LHCN-M2 (cell line): ENCODE measurements around the gene LCE2A. TPM values are rescaled to one million over a fixed set of nuclear protein-coding genes. Genes with fewer than 3 reads are reported as not detected.
"Not testable (repeated sequence)": the region's sequence is repeated elsewhere in the genome, so short reads cannot be mapped to it uniquely, and the experiment has no call there.

Experiments used
- DNase-seq: peaks from one replicate; pipeline ENCODE4 v3.0.0-alpha.2; 2012; ENCODE audit warnings: low read depth
- polyA plus RNA-seq: library from polyadenylated mRNA; unstranded; fragments of >200 nt; gene quantifications from one replicate; pipeline ENCODE4 v1.2.1, GENCODE V29; 2012; ENCODE audit warnings: missing spikeins
- total RNA-seq: library from RNA; depleted of rRNA; stranded (reverse); fragments of >200 nt; gene quantifications from 2 replicates; pipeline ENCODE4 v1.2.3, GENCODE V29; 2014; rRNA removed

LCE2A gene, protein sequence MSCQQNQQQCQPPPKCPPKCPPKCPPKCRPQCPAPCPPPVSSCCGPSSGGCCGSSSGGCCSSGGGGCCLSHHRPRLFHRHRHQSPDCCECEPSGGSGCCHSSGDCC
- not detected in 2 replicates for total RNA-seq
- polyA plus RNA-seq, result not detected

DNA sequence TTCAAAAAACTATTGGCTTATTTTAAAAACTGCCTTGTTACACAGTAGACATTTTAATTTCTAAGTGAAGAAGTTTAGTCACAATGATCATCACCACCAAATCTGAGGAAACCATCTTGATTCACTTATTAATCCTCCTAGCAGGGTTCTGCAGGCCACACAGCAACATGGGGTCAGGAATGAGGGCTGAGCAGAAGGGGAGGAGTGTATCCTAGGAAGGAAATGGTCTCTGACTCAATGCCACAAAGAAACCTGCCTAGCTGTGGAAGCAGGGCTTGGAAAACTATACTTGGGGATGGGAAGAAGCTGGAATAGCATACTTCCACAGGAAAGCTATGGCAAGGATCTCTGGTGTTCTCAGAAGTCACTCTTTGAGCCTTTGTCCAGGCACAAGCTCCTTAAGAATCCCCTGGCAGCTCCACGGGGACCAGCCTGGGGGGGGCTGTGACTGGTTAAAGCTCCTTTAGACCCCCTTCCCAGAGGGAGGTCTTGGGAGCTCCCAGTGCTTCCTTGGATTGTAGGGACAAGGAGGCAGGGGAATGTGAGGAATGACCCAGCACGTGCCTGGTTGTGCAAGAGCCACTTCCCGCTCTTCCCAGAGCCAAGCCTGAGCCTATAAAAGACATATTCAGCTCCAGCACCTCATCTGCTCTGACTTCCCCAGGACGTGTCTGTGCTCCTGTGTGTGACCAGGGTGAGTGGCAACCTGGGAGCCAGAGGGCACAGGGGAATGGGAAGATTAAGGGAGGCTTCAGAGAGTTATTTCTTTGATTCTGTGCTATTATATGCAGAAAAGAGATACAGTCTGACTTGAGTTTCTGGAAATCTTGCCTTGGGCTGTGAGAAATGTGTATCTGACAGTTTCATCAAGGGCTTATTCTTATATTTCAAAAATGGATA, at the start of gene LCE2A:
Gene LCE2A (plus strand): TSS at position 645 of the 900 bp plus-strand sequence. CDS start 557 bp downstream, outside the sequence.
- DNase-seq, result peak; percentile 5

DNA sequence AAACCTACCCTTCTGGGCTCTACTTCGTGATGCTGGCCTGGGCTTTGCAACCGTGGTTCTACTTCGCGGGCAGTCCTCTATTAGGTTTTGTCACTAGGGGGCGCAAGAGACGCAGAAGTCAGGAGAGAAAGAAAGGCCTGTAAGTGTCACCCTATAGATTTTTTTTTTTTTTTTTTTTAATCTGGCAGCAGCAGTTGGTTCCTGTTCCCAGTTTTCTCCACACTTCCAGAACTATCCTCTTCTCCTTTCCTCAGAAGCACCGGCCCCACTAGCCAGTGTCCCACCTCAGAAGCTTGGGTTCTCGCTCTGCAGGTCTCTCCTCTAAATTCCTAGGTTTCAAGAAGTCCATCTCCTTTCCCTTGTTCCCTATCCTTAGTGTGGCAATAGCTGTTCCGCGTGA, 44.0 kb upstream of the LCE2A start:
- peak; percentile 47 for DNase-seq

DNA sequence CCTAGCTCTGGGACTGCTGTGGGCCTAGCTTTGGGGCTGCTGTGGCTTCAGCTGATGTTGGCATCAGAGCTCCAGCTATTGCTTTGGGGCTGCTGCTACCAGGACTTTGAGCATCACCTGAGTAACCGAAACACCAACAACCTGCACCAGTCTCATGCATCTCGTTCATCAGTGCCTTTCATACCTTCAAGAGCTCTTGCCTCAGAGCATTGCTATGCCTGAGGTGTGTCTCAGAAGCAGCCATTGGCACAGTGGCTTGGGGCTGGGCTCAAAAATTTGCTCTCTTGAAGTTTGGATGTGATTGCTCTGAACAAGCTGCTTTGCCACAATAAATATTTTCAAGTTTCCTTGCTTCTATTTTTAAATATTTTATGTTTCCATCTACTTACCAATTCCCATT, 41.7 kb upstream of the LCE2A start:
- DNase-seq, result no peak

DNA sequence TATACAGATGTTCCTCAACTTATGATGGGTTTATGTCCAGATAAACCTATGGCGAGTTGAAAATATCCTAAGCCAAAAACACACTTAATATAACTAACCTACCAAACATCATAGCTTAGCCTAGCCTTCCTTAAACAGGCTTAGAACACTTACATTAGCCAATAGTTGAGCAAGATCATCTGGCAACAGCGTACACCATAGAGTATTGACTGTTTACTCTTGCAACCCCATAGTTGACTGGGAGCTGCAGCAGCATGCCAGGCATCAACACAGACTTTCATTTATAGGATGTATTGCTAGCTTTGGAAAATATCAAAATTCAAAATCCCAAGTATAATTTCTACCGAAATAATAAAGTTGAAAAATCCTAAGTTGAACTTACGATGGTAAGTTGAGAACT, 40.5 kb upstream of the LCE2A start:
- DNase-seq, result no peak

DNA sequence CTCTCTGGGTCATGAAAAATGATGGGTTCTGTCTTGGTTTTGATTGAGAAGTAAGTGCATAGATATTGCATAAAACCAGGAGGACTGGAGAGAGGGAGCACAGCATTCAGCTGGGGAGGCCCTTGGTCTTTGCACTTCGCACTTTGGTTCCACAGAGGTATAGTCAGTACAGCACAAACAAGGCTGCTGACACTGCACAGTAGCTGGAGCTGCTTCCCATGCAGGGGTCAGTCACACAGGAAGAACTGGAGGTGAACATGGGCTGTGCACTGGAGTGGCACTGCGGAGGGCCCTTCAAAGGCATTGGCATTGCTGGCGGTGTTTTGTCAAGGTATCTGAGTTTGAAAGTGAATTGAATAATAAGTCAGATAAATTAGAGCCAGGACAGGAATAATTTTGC, 39.5 kb upstream of the LCE2A start:
- DNase-seq, result no peak

DNA sequence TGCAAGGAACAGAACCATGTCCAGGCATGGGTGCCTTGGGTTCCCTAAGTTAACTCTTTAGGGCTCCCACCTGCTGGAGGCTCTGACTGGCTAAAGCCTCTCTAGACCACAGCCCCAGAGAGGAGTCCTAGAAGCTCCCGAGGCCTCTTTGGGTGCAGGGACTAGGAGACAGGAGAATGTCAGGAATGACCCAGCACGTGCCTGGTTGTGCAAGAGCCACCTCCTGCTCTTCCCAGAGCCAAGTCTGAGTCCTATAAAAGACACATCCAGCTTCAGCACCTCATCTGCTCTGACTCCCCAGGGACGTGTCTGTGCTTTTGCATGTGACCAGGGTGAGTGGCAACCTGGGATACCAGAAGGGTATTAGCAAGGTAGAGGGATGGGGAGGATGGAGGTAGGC, 35.0 kb upstream of the LCE2A start, which contains the start of gene LCE2D:
Gene LCE2D (plus strand): TSS at position 283 of the 400 bp plus-strand sequence. CDS start 726 bp downstream, outside the sequence.
- no peak for DNase-seq

DNA sequence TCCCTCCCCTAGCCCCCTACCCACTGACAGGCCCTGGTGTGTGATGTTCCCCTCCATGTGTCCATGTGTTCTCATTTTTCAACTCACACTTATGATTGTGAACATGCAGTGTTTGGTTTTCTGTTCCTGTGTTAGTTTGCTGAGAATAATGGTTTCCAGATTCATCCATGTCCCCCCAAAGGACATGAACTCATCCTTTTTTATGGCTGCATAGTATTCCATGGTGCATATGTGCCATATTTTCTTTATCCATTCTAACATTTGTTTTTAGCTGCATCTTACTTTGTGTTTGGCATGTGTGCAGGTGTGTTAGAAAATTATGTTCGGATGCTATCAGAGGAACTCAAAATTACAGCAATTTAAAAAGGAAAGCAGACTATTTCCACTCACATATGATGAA, 32.0 kb upstream of the LCE2A start:
- DNase-seq, result not testable (repeated sequence)

DNA sequence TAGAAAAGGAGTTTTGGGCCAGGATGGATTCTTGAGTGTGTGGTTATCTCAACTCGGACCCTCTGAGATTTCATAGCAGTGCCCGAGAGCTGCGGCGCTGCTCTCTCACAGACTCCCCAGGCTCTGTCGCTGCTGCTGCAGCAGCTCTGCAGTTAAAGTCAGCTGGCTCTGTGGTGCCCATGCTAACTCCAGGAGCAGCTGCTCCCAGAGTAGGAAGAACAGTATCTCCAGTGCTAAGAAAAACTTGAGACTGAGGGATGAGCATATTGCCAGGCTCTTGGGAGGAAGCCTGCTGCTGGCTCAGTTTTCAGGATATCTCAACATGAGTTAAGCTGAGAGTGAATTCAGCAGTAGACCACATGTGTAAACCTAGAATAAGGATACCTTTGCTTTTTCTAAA, 30.5 kb upstream of the LCE2A start:
- DNase-seq, result no peak

DNA sequence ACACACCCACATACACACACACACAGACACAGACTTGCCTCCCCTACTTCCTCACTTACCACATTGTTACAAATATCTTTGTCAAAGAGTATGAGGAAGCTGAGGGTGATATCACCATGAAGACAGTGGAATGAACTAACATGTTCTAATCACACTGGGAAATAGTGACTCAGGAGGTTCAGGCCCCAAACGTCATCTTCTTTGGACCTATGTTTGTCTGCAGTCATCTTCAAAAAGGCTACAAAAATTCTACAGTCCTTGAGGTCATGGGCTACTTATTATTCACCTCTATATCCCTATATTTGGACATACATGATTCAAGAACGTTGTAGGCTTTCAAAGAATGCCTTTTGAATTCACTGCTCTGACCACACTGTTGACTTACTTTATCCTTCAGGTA, 25.1 kb upstream of the LCE2A start:
- DNase-seq, result no peak

DNA sequence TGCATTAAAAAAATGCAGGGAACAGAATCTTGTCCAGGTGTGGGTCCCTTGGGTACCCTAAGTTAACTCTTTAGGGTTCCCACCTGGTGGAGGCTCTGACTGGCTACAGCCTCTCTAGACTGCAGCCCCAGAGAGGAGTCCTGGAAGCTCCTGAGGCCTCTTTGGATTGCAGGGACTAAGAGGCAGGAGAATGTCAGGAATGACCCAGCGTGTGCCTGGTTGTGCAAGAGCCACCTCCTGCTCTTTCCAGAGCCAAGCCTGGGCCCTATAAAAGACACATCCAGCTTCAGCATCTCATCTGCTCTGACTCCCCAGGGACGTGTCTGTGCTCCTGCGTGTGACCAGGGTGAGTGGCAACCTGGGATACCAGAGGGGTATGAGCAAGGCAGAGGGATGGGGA, 23.2 kb upstream of the LCE2A start, which contains the start of gene LCE2C:
Gene LCE2C (plus strand): TSS at position 297 of the 400 bp plus-strand sequence. CDS start 737 bp downstream, outside the sequence.
- DNase-seq, result not testable (repeated sequence)

DNA sequence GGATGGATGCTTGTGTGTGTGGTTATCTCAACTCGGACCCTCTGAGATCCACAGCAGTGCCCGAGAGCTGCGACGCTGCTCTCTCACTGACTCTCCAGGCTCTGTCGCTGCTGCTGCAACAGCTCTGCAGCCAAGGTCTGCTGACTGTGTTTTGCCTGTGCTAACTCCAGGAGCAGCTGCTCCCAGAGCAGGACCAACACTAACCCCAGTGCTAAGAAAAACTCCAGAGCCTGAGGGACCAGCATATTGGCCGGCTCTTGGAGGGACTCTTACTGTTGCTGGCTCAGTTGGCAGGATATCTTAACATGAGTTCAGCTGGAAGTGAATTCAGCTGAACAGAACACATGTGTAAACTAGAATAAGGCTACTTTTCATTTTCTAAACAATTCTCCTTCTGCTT, 18.7 kb upstream of the LCE2A start:
- DNase-seq, result no peak

DNA sequence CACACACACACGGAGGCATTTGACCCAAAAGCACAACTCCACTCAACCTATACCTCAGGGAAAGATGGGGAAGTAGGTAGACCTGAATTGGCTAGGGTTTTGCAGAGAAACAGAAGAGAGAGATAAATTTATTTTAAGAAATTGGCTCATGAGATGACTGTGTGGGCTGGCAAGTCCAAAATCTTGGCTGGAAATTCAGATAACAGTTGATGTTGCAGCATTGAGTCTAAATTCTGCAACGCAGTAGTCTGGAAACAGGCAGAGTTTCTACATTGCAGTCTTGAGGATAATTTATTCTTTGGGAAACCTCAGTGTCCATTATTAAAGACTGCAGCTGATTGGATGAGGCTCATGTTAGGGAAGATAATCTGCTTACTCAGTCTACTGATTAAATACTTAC, 16.5 kb upstream of the LCE2A start:
- no peak for DNase-seq

DNA sequence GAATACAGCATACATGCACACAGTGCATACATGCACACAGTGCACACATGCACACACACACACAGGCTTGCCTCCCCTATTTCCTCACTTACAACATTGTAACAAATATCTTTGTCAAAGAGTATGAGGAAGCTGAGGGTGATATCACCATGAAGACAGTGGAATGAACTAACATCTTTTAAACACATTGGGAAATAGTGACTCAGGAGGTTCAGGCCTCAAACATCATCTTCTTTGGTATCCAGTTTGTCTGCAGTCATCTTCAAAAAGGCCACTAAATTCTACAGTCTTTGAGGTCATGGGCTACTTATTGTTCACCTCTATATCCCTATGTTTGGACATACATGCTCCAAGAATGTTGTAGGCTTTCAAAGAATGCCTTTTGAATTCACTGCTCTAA, 14.3 kb upstream of the LCE2A start:
- DNase-seq, result no peak

DNA sequence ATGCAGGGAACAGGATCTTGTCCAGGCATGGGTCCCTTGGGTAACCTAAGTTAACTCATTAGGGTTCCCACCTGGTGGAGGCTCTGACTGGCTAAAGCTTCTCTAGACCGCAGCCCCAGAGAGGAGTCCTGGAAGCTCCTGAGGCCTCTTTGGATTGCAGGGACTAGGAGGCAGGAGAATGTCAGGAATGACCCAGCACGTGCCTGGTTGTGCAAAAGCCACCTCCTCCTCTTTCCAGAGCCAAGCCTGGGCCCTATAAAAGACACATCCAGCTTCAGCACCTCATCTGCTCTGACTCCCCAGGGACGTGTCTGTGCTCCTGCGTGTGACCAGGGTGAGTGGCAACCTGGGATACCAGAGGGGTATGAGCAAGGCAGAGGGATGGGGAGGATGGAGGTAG, 12.3 kb upstream of the LCE2A start, which contains the start of gene LCE2B:
Gene LCE2B (plus strand): TSS at position 301 of the 400 bp plus-strand sequence. CDS start 721 bp downstream, outside the sequence.
- DNase-seq, result not testable (repeated sequence)

DNA sequence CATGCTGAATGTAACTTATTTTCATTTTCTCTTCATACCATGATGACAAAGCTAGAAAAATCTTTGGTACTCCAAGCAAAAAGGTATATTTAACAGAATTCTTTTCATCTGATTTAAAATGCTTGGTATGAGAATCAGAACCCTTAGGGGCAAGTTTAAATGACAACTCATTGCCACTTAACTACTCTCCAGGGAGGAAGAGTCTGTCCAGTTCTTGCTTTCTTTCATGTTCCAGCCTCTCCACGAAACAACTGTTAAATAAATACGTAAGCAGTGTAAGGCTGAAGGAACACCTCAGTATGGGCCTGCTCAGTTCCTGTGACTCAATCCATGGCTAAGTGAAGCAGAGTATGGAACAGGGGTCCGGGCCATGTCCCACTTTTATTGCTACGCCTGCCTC, 1.6 kb downstream of the LCE2A start:
- DNase-seq, result peak; percentile 11

DNA sequence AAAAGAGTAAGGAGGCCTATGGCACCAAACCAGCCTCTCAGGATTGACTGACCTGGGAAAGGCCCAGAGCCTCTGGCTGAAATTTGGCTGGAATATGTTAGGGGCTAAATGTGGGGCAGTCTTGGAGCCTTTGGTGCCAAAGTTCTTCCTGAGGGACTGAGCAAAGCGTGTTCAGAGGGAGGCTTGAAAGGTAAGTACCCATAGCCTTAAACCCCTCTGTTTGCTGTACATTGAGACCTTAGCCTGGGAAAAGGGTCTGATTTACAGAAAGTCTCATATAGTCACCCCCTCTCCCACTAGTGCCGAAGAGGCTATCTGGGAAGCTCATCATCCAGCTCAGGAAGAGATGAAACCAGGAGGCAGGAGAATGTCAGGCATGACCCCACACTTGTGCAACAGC, 9.7 kb downstream of the LCE2A start, which contains the start of gene LCE4A:
Gene LCE4A (plus strand): TSS at position 301 of the 400 bp plus-strand sequence. CDS start 916 bp downstream, outside the sequence.
- DNase-seq, result no peak

DNA sequence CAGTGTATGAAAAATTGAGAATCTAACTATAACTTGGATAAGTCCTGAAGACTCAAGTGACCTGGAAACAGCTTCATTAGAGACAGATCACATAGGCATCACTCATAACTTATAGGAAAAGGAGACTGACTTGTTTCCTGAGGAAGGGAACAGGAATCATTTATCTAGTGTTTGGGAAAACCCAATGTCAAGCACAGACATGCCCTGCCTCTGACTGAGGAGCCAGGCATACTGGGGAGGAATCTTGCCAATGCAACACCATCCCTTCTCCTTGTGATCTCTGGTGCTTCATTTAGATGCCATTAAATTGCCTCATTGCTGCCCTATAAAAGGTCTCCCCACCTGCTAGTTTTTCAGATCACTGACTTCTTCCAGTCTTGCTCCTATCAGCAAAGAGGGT, 20.1 kb downstream of the LCE2A start:
- no peak for DNase-seq

DNA sequence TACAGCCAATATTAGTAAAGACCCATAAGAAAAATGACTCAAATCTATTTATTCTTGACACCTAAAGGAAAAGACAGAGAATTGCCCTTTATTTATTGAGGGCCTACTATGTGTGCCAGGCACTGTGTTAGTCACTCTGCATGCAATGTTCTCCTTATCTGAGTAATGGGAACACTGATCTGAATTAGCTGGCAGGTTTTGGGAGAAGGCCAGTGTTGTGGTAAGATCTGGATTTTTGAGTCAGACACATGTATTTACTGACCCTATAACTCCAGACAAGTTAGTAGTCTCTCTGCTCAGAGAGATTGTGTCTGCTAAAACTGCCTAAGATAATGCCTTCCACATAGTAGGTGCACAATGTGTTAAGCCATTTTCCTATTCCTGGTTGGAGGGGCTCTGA, 27.1 kb downstream of the LCE2A start:
- no peak for DNase-seq

DNA sequence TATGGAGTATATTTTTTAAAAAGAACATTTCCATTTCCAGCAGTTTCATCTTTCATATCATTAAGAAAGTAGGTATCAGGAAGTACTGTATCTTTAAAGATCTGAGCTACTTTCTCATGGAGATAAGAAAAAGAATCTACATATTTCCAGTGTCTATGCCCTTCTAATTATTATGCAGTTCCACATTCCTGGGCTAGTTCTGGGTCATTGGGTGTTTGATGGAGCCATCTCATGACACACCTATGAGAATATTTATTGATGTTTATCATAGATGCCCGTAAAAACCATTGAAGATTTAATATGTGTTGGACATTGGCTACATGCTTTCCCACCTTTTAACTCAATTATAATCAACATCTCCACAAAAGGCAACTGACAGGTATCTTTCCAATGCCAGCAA, 30.8 kb downstream of the LCE2A start:
- DNase-seq, result no peak

DNA sequence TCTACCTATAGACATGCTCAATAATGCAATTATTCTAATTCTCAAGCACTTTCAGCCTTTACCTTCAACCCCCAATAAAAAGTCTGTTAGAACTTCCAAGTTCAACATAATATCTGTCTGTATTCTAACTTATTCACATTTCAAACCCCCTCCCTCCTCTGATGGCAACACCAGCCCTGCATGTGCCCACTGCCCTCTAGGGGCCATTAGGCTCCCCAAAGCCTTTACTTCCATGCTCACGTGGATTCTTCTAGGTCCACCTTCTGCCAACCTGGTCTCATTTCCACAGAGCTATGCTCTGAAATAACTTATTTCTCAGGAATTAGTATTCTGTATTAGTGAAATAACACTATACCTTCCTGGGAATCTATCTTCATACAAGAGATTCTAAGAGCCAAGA, 37.5 kb downstream of the LCE2A start:
- DNase-seq, result no peak

DNA sequence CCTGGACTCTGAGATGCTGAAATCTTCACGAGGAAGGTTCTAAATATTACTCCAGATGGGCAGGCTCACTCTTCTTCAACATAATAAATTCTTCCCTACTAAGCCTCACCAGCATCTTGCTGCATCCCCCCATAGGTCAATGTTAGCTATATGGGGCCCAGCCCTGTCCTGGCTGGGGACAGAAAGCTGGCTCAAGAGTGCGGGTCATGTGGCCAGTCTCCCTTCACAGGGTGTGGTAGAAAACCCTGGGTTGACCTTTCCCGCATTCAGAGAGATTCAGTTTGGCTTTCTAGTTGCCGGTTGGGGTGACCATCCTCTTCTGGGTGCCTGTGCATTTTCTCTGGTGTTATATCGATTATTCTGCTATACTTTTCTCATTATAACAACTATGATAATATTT, 39.9 kb downstream of the LCE2A start:
- DNase-seq, result no peak

DNA sequence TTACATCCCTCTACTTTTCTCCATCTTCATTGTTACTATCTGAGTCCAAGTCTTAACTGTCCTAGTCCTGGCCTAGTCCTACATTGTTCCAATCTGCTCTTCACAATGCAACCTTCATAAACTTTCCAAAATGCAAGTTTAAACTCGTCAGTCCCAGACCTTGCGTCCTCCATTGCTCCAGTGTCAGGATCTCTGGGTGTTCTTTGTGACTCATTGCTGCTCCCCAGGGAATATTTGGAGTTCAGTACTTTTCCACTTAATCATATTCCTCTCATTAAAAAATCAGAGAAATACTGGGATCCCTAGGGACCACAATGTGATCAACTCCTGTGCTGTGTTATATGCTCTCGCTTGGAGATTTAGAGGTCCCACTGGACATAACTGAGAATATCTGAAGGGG, 41.7 kb downstream of the LCE2A start:
- peak; percentile 20 for DNase-seq

DNA sequence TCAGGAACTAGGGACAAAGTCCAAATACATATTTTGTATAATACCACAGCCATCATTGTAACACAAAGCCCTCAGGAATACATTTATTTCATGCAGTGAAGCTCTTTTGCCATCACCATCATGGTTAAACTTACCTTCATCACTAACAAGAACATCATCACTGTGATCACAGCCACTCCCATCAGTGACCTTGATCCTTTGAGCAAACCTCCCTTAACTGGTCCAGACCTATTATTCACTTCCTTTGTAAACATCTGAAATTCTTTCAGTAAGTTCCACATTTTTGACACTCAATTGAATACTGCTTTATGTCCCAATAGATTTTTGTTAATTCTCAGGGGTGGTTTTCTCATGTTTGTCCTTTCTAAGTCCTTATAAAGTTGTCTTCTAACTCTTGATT, 43.5 kb downstream of the LCE2A start:
- DNase-seq, result no peak
